Activated CD4-positive, alpha-beta T cell treated with anti-CD3 and anti-CD28 coated beads, Interleukin-2, amount 50 U/mL, for 24 hours (primary cell): Measurements from ENCODE around the gene POLRMT.
"Not testable (repeated sequence)": the region's sequence is repeated elsewhere in the genome, so short reads cannot be mapped to it uniquely, and the experiment has no call there.

Experiments
- DNase-seq, 2 donors: peaks; one replicate each; pipeline ENCODE4 v3.0.0-alpha.2; 2020; ENCODE audit warnings: low read depth in 1 of 2, low spot score in 1 of 2

POLRMT gene

GRCh38 chr19:633068-633785 lies at the start of gene POLRMT:
TSS of gene POLRMT (minus strand) at chr19:633537. CDS start at chr19:633512, 25 bp downstream.
- DNase-seq, result peak; percentile 86 to 95

- DNase-seq, result no peak
These were observed 49.5 kb upstream of the POLRMT start for GRCh38 chr19:682678-683320.

DNA sequence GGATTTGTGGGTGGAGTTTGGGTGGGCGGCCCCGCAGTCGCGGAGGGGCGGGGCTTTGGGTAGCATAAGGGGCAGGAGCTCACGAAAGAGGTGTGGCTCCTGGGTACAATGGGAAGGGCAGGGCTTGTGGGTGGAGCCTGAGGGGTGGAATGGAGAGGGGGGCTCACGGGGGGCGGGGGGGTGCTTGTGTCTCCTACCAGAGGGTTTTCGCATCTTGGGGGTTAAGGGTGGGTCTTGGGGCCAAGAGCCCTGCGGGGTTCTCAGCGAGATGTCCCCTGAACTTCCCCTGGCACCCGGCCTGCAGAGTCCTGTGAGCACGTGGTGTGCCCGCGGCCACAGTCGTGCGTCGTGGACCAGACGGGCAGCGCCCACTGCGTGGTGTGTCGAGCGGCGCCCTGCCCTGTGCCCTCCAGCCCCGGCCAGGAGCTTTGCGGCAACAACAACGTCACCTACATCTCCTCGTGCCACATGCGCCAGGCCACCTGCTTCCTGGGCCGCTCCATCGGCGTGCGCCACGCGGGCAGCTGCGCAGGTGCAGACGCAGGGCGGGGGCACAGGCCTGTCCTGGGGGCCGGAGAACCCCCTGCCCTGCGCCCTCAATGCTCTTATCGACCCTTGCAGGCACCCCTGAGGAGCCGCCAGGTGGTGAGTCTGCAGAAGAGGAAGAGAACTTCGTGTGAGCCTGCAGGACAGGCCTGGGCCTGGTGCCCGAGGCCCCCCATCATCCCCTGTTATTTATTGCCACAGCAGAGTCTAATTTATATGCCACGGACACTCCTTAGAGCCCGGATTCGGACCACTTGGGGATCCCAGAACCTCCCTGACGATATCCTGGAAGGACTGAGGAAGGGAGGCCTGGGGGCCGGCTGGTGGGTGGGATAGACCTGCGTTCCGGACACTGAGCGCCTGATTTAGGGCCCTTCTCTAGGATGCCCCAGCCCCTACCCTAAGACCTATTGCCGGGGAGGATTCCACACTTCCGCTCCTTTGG lies 48.0 kb upstream of the POLRMT start:
- DNase-seq, result peak in 1 of 2 donors; percentile 94

GRCh38 chr19:680287-681028 lies 47.1 kb upstream of the POLRMT start:
- DNase-seq, result peak; percentile 99 to 100

GRCh38 chr19:679418-680286 lies 46.3 kb upstream of the POLRMT start:
- DNase-seq, result no peak

- DNase-seq, result no peak
These were observed 45.6 kb upstream of the POLRMT start for GRCh38 chr19:678791-679388.

DNA sequence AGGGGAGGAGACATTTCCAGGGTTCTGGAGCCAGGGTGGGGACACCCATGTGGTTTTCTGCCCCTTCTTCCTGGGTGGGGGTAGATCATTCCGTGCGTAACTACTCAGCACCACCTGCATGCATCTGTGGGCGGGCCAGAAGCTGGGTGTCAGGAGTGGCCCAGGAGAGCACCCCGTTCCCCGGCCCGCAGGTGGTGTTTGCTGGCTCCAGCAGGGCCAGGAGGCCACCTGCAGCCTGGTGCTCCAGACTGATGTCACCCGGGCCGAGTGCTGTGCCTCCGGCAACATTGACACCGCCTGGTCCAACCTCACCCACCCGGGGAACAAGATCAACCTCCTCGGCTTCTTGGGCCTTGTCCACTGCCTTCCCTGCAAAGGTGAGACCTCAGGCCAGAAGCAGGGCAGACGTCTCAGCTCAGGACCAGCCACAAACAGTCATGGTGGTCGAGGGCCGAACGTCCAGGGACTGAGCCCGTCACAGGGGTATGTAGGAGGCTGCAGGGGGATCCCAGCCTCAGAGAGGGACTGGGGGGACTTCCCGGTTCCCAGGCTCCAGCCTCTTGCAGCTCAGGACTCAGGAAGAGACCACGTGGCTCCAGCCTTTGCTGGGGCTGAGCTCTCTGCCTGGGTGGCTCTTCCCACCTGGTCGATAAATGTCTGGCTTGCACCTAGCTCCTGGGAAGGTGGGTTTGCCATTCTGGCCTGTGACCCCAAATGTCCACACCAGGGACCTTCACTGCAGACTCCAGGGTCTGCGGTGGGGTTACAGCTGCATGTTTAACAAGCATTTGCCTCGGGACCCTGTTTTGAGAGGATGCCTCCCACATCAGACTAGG lies 44.5 kb upstream of the POLRMT start:
- DNase-seq, result no peak

GRCh38 chr19:677201-677600 lies 43.9 kb upstream of the POLRMT start:
- no peak for DNase-seq

DNA sequence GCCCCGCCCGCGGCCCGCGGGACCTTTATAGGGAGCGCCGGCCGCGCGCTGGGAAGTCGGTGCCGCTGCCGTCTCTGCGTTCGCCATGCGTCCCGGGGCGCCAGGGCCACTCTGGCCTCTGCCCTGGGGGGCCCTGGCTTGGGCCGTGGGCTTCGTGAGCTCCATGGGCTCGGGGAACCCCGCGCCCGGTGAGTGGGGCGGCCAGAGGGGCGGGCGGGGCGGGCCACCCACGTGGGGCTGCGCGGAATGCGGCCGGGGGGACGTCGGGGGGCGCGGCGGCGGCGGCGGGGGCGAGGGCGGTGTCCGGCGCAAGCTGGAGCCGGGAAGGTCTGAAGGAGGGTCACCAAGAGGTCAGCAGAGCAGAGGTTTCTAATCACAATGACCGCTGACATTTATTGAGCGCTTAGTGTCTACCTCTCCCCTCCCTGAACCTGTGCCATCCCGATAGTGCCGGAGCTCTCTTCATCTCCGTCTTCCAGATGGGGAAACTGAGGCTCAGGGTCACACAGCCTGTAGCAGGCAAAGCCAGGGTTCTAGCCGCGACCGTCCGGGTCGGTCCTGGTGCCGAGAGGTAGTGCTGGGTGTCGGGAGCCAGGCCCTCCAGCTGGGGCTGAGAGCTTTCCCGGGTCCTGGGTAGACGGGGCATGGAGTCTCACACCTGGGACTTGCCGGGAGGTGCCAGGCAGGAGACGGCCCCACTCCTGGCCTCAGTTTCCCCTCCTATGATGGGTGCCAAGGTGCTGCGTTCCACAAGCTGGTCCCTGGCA lies 43.2 kb upstream of the POLRMT start, which contains the start of gene FSTL3:
FSTL3 (plus strand) TSS at position 54 of the 767 bp plus-strand sequence; CDS start at position 86, 32 bp downstream.
- no peak for DNase-seq

DNA sequence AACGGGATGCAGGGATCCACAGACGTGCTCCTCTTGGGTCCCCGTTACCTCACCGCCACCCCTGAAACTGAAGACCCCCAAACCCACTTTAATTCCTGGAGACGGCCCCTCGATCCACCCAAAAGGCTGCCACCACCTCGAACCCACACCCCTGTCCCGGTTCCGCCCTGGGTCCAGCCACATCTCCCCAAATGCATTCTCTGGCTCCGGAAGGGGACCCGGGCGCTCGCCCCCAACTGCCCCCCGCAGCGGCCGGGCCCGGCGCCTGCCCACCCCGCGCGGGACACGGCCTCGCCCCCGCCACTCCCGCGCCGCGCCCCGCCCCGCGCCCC lies 42.6 kb upstream of the POLRMT start:
- DNase-seq, result no peak

GRCh38 chr19:674282-675151 lies 41.2 kb upstream of the POLRMT start:
- no peak for DNase-seq

- DNase-seq, result no peak
These were observed 37.3 kb upstream of the POLRMT start for GRCh38 chr19:670609-671075.

GRCh38 chr19:668675-669434 lies 35.5 kb upstream of the POLRMT start:
- not testable (repeated sequence) for DNase-seq

DNA sequence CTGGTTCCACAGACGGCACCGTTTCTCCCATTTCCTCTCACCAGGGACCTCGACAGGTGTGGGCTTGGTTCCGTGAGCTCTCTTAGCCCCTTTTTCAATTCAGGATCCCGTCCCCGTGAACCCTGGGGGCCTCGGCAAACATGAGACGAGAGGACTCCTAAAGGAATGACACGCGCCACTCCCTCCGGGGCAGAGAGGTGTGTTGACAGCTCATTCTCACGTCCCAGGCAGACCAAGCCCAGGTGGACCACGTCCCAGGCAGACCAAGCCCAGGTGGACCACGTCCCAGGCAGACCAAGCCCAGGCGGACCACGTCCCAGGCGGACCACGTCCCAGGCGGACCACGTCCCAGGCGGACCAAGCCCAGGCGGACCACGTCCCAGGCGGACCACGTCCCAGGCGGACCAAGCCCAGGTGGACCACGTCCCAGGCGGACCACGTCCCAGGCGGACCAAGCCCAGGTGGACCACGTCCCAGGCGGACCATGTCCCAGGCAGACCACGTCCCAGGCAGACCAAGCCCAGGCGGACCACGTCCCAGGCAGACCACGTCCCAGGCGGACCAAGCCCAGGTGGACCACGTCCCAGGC lies 33.7 kb upstream of the POLRMT start:
- not testable (repeated sequence) for DNase-seq

GRCh38 chr19:664913-665443 lies 31.6 kb upstream of the POLRMT start:
- peak; percentile 72 to 78 for DNase-seq
